ENCODE results near the gene ADD1. TPM values are rescaled to one million over a fixed set of nuclear protein-coding genes. Genes with fewer than 3 reads are reported as not detected.

The ADD1 gene
- total RNA-seq, 1 experiment from 2014 or later, result 163 TPM

DNA sequence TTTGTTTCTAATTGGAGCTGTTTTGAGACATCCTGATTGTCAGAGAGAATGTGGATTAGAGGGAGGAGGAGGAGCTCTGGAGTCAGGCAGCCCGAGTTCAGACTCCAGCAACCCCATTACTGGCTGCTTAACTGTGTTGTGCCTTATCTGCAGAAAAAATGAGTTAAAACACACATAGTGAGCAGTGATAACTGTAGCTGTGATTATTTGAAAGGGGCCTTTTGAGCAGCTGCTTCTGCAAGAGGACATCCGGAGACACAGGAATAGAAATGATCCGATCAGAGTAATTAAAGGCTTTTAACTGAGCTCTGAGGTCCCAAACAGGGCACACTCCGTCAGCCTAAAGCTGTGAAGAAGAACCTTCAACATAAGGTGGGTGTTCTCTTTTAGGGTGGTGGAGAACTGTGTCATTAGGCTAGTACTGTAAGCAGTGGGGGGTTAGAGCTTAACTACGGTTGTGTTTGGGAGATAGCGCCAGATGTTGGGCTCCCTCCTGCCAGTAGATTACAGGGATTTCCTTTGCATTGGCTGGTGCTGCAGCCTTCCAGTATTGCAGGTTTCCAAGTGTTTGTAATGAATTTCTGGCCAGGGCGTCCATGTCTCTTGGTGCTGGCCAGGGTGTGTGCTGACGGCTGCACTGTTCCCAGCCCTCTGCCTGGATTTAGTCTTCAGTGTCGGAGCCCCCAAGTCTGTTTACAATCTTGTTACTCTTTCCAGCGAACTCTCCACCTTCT, 24.3 kb downstream of the ADD1 start:
- Histone ChIP-seq H3K56ac (ENCODE audit: insufficient read length, low read depth, low read length) (no peak overlapping the region), H3K4me1 (ENCODE audit: insufficient read depth, low read length) (peaks cover 2% of the 10 kb centered on the region; the same call in 1 of the 2 replicates), H3K9ac (ENCODE audit: extremely low read depth, insufficient read length, low read length) (no peak overlapping the region), H3K23ac (ENCODE audit: insufficient read length, low read depth, low read length) (no peak overlapping the region), H2AFZ (ENCODE audit: low read length) (no peak overlapping the region), H3K23me2 (ENCODE audit: insufficient read length, low read depth, low read length, poor library complexity, severe bottlenecking) (no peaks in the 10 kb centered on the region), H4K91ac (ENCODE audit: insufficient read length, low read depth, low read length) (no peak overlapping the region), H4K5ac (ENCODE audit: insufficient read length, low read depth, low read length) (no peak overlapping the region), H3K27me3 (ENCODE audit: insufficient read depth, low read length) (no peaks in the 10 kb centered on the region), H2BK20ac (ENCODE audit: low read depth, low read length, poor library complexity, severe bottlenecking) (no peak overlapping the region), H3K9me3 (ENCODE audit: control insufficient read depth, low read depth, low read length) (no peaks in the 10 kb centered on the region), H2AK5ac (ENCODE audit: insufficient read length, low read length) (no peak overlapping the region), H3K4me2 (ENCODE audit: insufficient read depth, insufficient read length, low read length) (peak overlapping the region; percentile 40), H4K20me1 (ENCODE audit: control insufficient read depth, insufficient read depth, insufficient read length) (no peaks in the 10 kb centered on the region), H3K79me2 (ENCODE audit: insufficient read depth, low read length) (peaks cover 15% of the 10 kb centered on the region; the same call in 1 of the 2 replicates), H4K8ac (replicated peaks; ENCODE audit: insufficient read length, low read depth, low read length) (no peak overlapping the region), H2BK5ac (ENCODE audit: insufficient read length, low read length) (no peak overlapping the region), H3K14ac (ENCODE audit: insufficient read depth, low read length) (0 out of 2 replicates have a peak overlapping the region, but pooled peaks have one; percentile 5), H3K79me1 (ENCODE audit: insufficient read depth, low read depth, low read length, poor library complexity, severe bottlenecking) (peaks cover 13% of the 10 kb centered on the region), H3T11ph (ENCODE audit: low read length) (no peak overlapping the region), H2BK15ac (ENCODE audit: low read depth, low read length) (no peak overlapping the region), H3K4ac (ENCODE audit: low read depth, low read length) (no peak overlapping the region), H3K27ac (ENCODE audit: insufficient read length, low read depth, low read length) (peak overlapping the region; percentile 7), H2BK120ac (ENCODE audit: low read depth, low read length, poor library complexity, severe bottlenecking) (no peak overlapping the region), H2BK12ac (ENCODE audit: insufficient read length, low read depth, low read length) (no peak overlapping the region), H3K18ac (ENCODE audit: insufficient read length, low read depth, low read length) (no peak overlapping the region)
- Mint-ChIP-seq H3K27ac (peak overlapping the region; percentile 46 to 93 (median 91)), H3K4me1 (peaks cover 48 to 56% of the 10 kb centered on the region in 2 experiments), H3K27me3 (ENCODE audit: low read depth) (no peaks in the 10 kb centered on the region), H3K4me3 (peak overlapping the region; percentile 34 to 58), H3K9me3 (no peaks in the 10 kb centered on the region), H3K36me3 (ENCODE audit: insufficient read depth in 1 of 3, low read depth in 3 of 3) (no peaks in the 10 kb centered on the region; a peak in 1 of 7 replicates)
- DNase-seq, result peak; percentile 33
- TF ChIP-seq, protein P1, sequence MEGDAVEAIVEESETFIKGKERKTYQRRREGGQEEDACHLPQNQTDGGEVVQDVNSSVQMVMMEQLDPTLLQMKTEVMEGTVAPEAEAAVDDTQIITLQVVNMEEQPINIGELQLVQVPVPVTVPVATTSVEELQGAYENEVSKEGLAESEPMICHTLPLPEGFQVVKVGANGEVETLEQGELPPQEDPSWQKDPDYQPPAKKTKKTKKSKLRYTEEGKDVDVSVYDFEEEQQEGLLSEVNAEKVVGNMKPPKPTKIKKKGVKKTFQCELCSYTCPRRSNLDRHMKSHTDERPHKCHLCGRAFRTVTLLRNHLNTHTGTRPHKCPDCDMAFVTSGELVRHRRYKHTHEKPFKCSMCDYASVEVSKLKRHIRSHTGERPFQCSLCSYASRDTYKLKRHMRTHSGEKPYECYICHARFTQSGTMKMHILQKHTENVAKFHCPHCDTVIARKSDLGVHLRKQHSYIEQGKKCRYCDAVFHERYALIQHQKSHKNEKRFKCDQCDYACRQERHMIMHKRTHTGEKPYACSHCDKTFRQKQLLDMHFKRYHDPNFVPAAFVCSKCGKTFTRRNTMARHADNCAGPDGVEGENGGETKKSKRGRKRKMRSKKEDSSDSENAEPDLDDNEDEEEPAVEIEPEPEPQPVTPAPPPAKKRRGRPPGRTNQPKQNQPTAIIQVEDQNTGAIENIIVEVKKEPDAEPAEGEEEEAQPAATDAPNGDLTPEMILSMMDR (conservative IDR thresholded peaks at IDR 0.05), result no peak
- no CpG with 5 or more reads among the region's 10 CpGs for WGBS (ENCODE audit: extremely low coverage, insufficient read length, low lambda C conversion rate)
